Muscle layer of duodenum (tissue), 2 donors: ENCODE data around the gene CREB3.

ENCODE experiments used
- H3K27ac ChIP-seq: one replicate; pipeline ENCODE4 v1.7.0; 2013; ENCODE audit warnings: mild to moderate bottlenecking, low read length
- H3K27me3 ChIP-seq: one replicate; pipeline ENCODE4 v1.7.0; 2013; ENCODE audit warnings: low read depth, mild to moderate bottlenecking, control low read depth, low read length
- H3K36me3 ChIP-seq, 2 donors: one replicate each; pipeline ENCODE4 v1.7.0; 2013; ENCODE audit warnings: low read length in 2 of 2, control low read depth in 1 of 2, mild to moderate bottlenecking in 1 of 2; ENCODE audit not compliant: insufficient read depth in 2 of 2, control insufficient read depth in 1 of 2
- H3K4me1 ChIP-seq, 2 donors: one replicate each; pipeline ENCODE4 v1.7.0; 2013; ENCODE audit warnings: low read length in 2 of 2, mild to moderate bottlenecking in 2 of 2, control low read depth in 1 of 2, moderate library complexity in 1 of 2; ENCODE audit not compliant: insufficient read depth in 2 of 2, control insufficient read depth in 1 of 2
- H3K4me3 ChIP-seq, 2 donors: one replicate each; pipeline ENCODE4 v1.7.0; 2013; ENCODE audit warnings: low read length in 2 of 2, low read depth in 1 of 2, mild to moderate bottlenecking in 1 of 2
- H3K9me3 ChIP-seq, 2 donors: one replicate each; pipeline ENCODE4 v1.7.0; 2013; ENCODE audit warnings: low read length in 2 of 2, control low read depth in 1 of 2, mild to moderate bottlenecking in 1 of 2; ENCODE audit not compliant: control insufficient read depth in 1 of 2
- donor health status: healthy.

CREB3 gene

GRCh38 chr9:35714579-35715252, 17.8 kb upstream of the CREB3 start:
- H3K27me3 ChIP-seq: no peaks in the 10 kb centered on the region
- no peak overlapping the region for H3K27ac ChIP-seq
- H3K36me3 ChIP-seq: peaks cover 89 to 97% of the 10 kb centered on the region in 2 donors
- H3K4me3 ChIP-seq: no peak overlapping the region
- no peaks in the 10 kb centered on the region for H3K9me3 ChIP-seq
- no peaks in the 10 kb centered on the region for H3K4me1 ChIP-seq

GRCh38 chr9:35716230-35716629, 16.2 kb upstream of the CREB3 start:
- peak overlapping the region; percentile 7 for H3K27ac ChIP-seq
- H3K9me3 ChIP-seq: no peaks in the 10 kb centered on the region
- no peaks in the 10 kb centered on the region for H3K27me3 ChIP-seq
- H3K36me3 ChIP-seq: peaks cover 95 to 100% of the 10 kb centered on the region in 2 donors
- no peaks in the 10 kb centered on the region for H3K4me1 ChIP-seq
- no peak overlapping the region for H3K4me3 ChIP-seq

GRCh38 chr9:35717132-35717870, 15.2 kb upstream of the CREB3 start:
- no peak overlapping the region for H3K27ac ChIP-seq

GRCh38 chr9:35718721-35719511, 13.6 kb upstream of the CREB3 start:
- no peaks in the 10 kb centered on the region for H3K4me1 ChIP-seq
- no peak overlapping the region for H3K4me3 ChIP-seq
- no peak overlapping the region for H3K27ac ChIP-seq
- no peaks in the 10 kb centered on the region for H3K9me3 ChIP-seq
- H3K36me3 ChIP-seq: peaks cover 95 to 100% of the 10 kb centered on the region in 2 donors
- no peaks in the 10 kb centered on the region for H3K27me3 ChIP-seq

More at GRCh38 chr9:35717132-35717870, 15.2 kb upstream of the CREB3 start:
- H3K4me3 ChIP-seq: no peak overlapping the region
- no peaks in the 10 kb centered on the region for H3K4me1 ChIP-seq
- H3K27me3 ChIP-seq: no peaks in the 10 kb centered on the region
- H3K9me3 ChIP-seq: no peaks in the 10 kb centered on the region
- peaks cover 96 to 100% of the 10 kb centered on the region in 2 donors for H3K36me3 ChIP-seq

- H3K27me3 ChIP-seq: no peaks in the 10 kb centered on the region
- no peak overlapping the region for H3K4me3 ChIP-seq
- H3K9me3 ChIP-seq: no peaks in the 10 kb centered on the region
- H3K27ac ChIP-seq: no peak overlapping the region
- H3K36me3 ChIP-seq: peaks cover 95 to 100% of the 10 kb centered on the region in 2 donors
- no peaks in the 10 kb centered on the region for H3K4me1 ChIP-seq
Observed at GRCh38 chr9:35719546-35719945, 12.9 kb upstream of the CREB3 start.

- Histone ChIP-seq H3K27ac (no peak overlapping the region), H3K4me1 (peaks cover 18 to 22% of the 10 kb centered on the region in 2 donors), H3K27me3 (no peaks in the 10 kb centered on the region), H3K36me3 (peaks cover 67 to 78% of the 10 kb centered on the region in 2 donors), H3K4me3 (no peak overlapping the region), H3K9me3 (no peaks in the 10 kb centered on the region)
Observed at GRCh38 chr9:35723426-35723825, 9.0 kb upstream of the CREB3 start.

GRCh38 chr9:35723908-35724307, 8.6 kb upstream of the CREB3 start:
- no peak overlapping the region for H3K4me3 ChIP-seq
- peaks cover 20 to 27% of the 10 kb centered on the region in 2 donors for H3K4me1 ChIP-seq
- no peak overlapping the region for H3K27ac ChIP-seq
- peaks cover 63 to 73% of the 10 kb centered on the region in 2 donors for H3K36me3 ChIP-seq
- H3K27me3 ChIP-seq: no peaks in the 10 kb centered on the region
- H3K9me3 ChIP-seq: no peaks in the 10 kb centered on the region

- Histone ChIP-seq H3K4me3 (no peak overlapping the region), H3K4me1 (peaks cover 29 to 42% of the 10 kb centered on the region in 2 donors), H3K27ac (no peak overlapping the region), H3K36me3 (peaks cover 48 to 58% of the 10 kb centered on the region in 2 donors), H3K9me3 (no peaks in the 10 kb centered on the region), H3K27me3 (no peaks in the 10 kb centered on the region)
Observed at GRCh38 chr9:35725362-35725761, 7.1 kb upstream of the CREB3 start.

GRCh38 chr9:35726931-35727330, 5.5 kb upstream of the CREB3 start:
- Histone ChIP-seq H3K27me3 (no peaks in the 10 kb centered on the region), H3K4me3 (peak overlapping the region; percentile 77 to 90), H3K9me3 (no peaks in the 10 kb centered on the region), H3K36me3 (peaks cover 32 to 43% of the 10 kb centered on the region in 2 donors), H3K4me1 (peaks cover 35 to 48% of the 10 kb centered on the region in 2 donors), H3K27ac (peak overlapping the region; percentile 97)

GRCh38 chr9:35727676-35728040, 4.8 kb upstream of the CREB3 start:
- Histone ChIP-seq H3K27me3 (no peaks in the 10 kb centered on the region), H3K4me3 (peak overlapping the region; percentile 77 to 90), H3K27ac (peak overlapping the region; percentile 97), H3K36me3 (peaks cover 25 to 35% of the 10 kb centered on the region in 2 donors), H3K4me1 (peaks cover 35 to 48% of the 10 kb centered on the region in 2 donors), H3K9me3 (no peaks in the 10 kb centered on the region)
